GM21825 (cell line): Measurements from ENCODE around the gene MYMK.

Source experiments
- ATAC-seq: cut with Tn5 transposase; IDR thresholded peaks from one replicate; pipeline ENCODE4 v1.9.1; 2021; ENCODE audit warnings: mild to moderate bottlenecking, moderate library complexity; ENCODE audit not compliant: unreplicated experiment

The MYMK gene

DNA sequence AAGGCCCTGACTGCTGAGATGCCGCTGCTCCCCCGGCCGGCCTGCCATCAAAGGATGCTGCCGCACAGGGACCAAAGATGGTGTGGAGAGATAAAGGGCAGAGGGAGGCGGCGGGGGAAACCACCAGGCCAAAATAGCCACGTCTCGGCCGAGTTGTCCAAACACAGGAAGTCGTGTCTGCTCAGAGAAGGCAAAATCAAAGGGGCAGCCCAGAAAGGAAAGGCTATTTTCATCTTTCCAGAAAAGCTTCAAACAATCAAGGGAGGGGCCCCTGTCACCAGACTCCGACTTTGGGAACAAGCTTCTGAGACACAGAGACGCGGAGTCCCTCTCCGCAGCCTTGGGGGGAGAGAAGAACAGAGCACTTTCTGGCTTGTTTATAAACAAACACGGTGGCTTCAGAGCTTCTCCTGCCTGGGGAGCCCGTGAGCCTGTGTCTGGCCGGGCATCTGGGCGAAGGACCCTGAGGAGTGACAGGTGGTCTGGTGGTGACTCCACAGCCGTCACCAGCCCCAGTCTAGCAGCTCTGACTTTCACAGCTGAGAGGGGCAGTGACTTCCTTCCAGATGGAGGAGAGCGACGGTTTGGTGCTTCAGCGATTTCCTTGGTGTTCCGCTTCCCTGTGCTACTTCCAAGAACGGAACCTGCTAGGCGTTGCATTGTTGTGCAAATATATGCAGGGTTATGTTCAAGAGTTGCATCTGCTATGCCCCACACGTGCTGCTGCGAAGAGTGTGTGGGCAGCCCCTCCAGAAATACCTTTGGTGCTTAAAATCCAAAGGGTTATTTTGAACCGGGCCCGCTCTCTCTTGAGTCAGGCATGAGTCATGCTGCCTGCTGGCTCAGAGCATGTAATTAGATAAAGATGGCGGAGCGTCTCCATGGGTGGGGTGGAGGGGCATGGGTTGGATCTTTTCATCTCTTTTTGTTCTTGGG, 33.7 kb upstream of the MYMK start:
- ATAC-seq = peak; percentile 48

GRCh38 chr9:133557581-133557980, 32.8 kb upstream of the MYMK start:
- ATAC-seq = no peak

GRCh38 chr9:133556354-133556753, 31.6 kb upstream of the MYMK start:
- ATAC-seq = no peak

DNA sequence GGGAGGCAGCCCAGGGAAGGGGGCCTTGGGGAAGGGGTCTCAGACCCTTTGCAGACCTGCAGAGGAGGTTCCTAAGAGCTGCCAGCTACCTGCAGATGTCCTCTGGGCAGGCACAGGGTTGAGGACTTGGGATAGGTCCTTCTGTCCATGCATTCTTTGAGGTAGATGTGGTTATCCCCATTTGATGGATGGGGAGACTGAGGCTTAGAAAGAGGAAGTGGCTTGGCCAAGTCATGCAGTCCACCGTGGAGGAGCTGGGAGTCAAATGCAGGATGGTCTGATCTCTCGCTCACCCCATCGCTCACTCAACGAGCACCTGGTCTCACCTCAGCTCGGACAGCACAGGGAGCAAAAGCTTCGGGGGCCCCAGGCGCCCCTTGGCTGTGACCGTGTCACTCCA, 30.0 kb upstream of the MYMK start:
- no peak for ATAC-seq

GRCh38 chr9:133553973-133554713, 29.4 kb upstream of the MYMK start:
- ATAC-seq = no peak

GRCh38 chr9:133553123-133553522, 28.4 kb upstream of the MYMK start:
- ATAC-seq = no peak

GRCh38 chr9:133552236-133552635, 27.5 kb upstream of the MYMK start:
- ATAC-seq = no peak

- no peak for ATAC-seq
Measured at GRCh38 chr9:133551446-133551845, 26.7 kb upstream of the MYMK start.

GRCh38 chr9:133547116-133547515, 22.4 kb upstream of the MYMK start:
- ATAC-seq = no peak

DNA sequence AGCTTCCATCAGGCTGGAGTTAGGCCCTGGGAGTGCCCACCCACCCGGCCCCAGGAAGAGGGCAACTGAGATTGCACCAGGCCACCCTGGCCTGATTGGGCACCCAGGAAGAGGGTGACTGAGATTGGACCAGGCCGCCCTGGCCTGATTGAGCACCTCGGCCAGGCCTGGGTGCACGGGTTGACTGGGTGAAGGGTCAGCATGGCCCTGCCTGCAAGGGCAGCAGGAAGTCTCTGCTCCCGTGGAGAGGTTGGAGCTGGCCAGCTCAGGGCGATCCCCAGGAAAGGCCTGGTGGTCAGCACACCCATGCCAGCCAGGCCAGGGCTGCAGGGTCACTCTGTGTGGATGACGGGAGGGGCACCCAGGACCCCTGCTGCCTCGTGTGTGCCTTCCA, 21.5 kb upstream of the MYMK start:
- no peak for ATAC-seq

GRCh38 chr9:133545494-133546286, 20.9 kb upstream of the MYMK start:
- no peak for ATAC-seq

GRCh38 chr9:133543772-133544467, 19.2 kb upstream of the MYMK start:
- no peak for ATAC-seq

- no peak for ATAC-seq
Measured at GRCh38 chr9:133542002-133542401, 17.2 kb upstream of the MYMK start.

GRCh38 chr9:133540698-133541025, 15.9 kb upstream of the MYMK start:
- no peak for ATAC-seq

DNA sequence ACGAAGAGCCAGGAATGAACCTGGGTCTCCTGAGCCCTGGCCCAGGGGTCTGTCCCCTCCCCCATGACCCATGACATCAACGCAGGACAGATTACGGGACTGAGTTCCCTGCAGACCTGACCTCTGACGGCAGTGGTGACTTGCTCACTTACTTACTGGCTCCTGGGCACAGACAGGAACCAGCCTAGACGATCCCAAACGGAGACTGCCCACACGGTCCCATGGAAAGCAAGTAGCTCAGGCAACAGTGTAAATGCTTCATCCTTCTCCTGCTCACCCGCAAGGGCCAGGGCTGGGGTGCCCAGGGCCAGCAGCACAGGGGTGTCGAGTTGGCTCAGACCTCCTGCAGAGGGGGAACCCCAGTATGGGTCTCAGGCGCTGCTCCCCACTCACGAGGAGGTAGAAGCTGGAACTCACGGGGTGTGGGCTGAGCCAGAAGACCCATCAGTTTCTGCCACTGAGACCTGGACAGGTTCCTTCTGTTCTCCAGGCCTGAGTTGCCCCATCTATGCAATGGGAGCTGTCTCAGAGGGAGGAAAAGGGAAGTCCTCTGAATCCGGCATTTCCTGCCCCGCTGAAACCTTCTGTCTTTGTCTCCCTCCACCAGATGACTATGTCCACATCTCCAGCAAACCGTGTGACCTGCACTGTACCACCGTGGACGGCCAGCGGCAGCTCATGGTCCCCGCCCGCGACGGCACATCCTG, 15.4 kb upstream of the MYMK start:
- no peak for ATAC-seq

GRCh38 chr9:133538851-133539833, 14.4 kb upstream of the MYMK start:
- no peak for ATAC-seq

DNA sequence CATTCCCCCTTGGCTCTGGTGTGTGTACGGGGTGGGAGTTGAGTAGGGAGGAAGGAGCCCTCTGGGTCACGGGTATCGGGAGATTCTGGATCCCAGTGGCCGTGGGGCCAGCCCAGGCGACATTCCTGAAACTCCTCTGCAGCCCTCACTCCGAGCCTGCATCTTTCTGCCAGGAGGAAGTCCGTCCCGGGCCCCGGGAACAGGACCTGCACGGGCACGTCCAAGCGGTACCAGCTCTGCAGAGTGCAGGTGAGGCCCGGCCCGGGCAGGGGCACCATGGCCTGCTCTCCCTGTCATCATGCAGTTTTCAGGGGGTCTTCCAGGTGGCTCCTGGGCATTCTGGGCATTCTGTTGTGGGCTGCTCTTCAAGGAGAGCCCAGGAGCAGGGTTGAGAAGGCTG, 13.4 kb upstream of the MYMK start:
- no peak for ATAC-seq

GRCh38 chr9:133537257-133537656, 12.5 kb upstream of the MYMK start:
- no peak for ATAC-seq

DNA sequence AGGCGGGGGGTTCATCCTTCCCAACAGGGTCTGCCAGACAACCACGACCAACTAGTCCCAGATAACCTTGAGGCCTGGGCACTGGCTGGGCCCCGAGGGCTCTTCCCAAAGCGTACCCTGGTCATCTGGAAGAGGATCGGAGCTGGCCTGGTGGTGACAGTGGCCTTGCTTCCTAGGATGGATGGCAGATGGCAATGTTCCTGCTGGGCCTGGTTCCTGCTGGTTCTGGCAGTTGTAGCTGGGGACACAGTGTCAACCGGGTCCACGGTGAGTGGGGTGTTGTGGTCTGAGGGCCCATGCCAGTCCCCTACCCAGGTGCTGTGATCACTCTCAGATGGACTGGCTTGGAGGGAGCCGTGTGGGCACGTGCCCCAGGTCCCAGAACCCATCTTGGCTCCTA, 11.8 kb upstream of the MYMK start:
- no peak for ATAC-seq
